Muscle layer of duodenum (tissue), 2 donors: ENCODE results near the gene SURF1.

Experiments
- H3K27ac ChIP-seq: one replicate; pipeline ENCODE4 v1.7.0; 2013; ENCODE audit warnings: mild to moderate bottlenecking, low read length
- H3K27me3 ChIP-seq: one replicate; pipeline ENCODE4 v1.7.0; 2013; ENCODE audit warnings: low read depth, mild to moderate bottlenecking, control low read depth, low read length
- H3K36me3 ChIP-seq, 2 donors: one replicate each; pipeline ENCODE4 v1.7.0; 2013; ENCODE audit warnings: low read length in 2 of 2, control low read depth in 1 of 2, mild to moderate bottlenecking in 1 of 2; ENCODE audit not compliant: insufficient read depth in 2 of 2, control insufficient read depth in 1 of 2
- H3K4me1 ChIP-seq, 2 donors: one replicate each; pipeline ENCODE4 v1.7.0; 2013; ENCODE audit warnings: low read length in 2 of 2, mild to moderate bottlenecking in 2 of 2, control low read depth in 1 of 2, moderate library complexity in 1 of 2; ENCODE audit not compliant: insufficient read depth in 2 of 2, control insufficient read depth in 1 of 2
- H3K4me3 ChIP-seq, 2 donors: one replicate each; pipeline ENCODE4 v1.7.0; 2013; ENCODE audit warnings: low read length in 2 of 2, low read depth in 1 of 2, mild to moderate bottlenecking in 1 of 2
- H3K9me3 ChIP-seq, 2 donors: one replicate each; pipeline ENCODE4 v1.7.0; 2013; ENCODE audit warnings: low read length in 2 of 2, control low read depth in 1 of 2, mild to moderate bottlenecking in 1 of 2; ENCODE audit not compliant: control insufficient read depth in 1 of 2
- donor health status: healthy.

The SURF1 gene

DNA sequence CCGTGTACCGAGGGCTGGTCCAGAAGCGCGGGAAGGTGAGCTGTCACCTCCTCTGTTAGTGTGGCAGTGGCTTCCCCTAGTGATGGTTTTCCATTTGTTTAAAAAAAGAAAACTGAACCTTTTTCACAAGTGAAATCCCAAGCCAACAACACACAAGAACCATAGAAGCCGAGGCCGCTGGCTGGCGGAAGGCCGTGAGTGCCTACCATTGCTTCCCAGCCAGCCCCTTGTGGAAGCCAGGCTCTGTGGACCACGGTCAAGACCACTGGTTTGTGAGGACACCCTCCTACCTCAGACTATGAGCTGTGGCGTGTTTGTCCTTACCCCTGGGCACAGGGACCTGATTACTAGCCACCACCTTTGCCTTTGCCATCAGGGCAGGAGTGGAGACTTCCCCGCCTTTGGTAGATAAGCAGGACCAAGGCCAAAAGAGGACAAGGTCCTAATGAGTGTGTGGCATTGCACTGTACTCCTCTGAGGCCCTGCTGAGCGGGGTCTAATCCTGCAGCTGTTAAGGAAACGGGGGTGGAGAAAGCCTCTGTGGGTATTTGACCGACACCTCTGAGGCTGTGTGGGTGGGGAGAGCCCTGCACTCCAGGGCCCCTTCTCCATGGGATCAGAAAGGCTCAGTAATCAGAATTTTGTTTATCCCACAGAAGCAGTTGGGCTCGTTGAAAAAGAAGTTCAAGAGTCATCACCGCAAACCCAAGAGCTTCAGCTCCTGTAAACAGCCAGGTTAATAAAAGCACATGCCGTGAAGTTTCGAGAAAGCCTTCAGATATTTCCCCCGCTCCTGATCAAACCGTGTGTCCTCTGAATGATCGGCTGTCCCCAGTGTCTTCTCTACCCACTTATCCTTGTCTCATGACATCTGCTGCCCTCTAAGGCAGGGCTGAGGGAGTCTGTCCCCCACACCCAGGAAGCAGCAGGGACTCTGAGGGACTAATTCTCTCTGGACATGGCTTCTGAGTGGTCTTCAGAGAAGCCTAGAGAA lies 4.4 kb upstream of the SURF1 start:
- Histone ChIP-seq H3K4me3 (no peak overlapping the region), H3K9me3 (no peaks in the 10 kb centered on the region), H3K27me3 (no peaks in the 10 kb centered on the region), H3K36me3 (peaks cover 51 to 55% of the 10 kb centered on the region in 2 donors), H3K27ac (no peak overlapping the region), H3K4me1 (peaks cover 9 to 24% of the 10 kb centered on the region in 2 donors)

DNA sequence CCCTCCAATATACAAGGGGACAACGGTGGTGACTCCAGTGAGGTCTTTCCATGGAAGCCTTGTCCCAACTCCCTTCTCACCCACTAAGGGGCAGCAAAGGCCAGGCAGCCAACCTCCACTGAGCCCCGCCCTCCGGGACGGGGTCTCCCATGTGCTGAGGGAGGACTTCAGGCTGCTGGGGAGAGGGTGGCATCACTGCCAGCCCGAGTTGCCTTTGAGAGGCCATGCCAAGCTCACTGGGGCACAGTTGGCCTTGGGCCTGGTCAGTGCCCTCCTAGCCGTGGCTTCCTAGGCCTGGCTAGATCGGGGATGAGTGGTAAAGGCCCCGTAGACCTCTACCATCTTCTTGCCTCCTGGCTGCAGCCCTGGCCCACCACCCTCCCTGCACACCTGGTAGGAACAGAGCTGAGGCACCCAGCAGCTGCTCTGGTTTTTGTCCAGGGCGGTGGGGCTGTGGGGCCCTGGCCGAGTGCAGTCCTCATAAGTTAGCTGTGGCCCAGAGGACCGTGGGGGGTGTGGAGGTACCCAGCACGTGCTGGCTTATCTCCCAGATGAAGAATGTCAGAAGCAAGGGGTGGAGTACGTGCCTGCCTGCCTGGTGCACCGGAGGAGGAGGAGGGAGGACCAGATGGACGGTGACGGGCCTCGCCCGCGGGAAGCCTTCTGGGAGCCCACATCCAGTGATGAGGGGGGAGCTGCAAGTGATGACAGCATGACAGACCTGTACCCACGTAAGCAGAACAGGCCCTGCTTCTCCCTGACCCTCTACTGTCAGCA lies 3.3 kb upstream of the SURF1 start:
- Histone ChIP-seq H3K27ac (no peak overlapping the region), H3K4me3 (no peak overlapping the region), H3K27me3 (no peaks in the 10 kb centered on the region), H3K9me3 (no peaks in the 10 kb centered on the region), H3K4me1 (peaks cover 12 to 35% of the 10 kb centered on the region in 2 donors), H3K36me3 (peaks cover 40 to 44% of the 10 kb centered on the region in 2 donors)

DNA sequence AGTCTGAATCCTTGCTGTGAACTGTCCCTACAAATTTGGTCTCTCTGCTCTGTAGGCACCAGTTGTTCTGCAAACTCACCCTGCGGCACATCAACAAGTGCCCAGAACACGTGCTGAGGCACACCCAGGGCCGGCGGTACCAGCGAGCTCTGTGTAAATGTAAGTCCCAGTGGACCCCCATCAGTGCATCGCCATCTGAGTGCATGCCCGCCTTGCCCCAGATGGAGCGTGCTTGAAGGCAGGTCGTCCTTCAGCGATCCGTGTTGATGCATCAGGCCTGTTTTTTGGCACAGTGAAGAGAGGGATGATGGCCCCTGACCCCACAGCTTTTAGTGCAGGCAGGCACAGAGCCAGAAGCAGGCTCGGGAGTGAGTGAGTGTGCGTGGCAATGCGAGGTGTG lies 1.4 kb upstream of the SURF1 start:
- H3K27ac ChIP-seq, result no peak overlapping the region
- peaks cover 29 to 40% of the 10 kb centered on the region in 2 donors for H3K36me3 ChIP-seq

DNA sequence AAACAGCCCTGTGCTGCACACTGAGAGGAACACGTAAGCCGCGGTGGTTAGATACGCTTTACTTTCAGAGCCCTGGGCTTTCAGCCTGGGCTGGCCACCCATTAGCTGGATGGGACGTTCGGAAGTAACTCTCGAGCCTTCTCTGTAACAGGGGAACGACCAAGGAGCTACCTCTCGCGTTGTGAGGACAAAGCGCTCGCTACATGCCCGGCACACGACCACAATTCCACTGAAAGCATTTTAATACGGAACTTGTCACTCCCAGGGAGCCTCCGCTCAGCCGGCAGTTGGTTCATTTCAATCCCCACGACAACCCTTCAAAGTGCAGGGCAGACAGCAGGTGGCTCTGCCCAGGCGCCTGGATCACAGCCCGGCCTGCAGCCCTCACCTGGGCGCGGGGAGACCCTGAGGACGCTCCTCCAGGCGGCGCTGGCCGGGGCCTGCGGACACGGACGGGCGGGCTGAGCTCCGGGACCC lies 368 bp downstream of the SURF1 start:
- Histone ChIP-seq H3K4me3 (peak overlapping the region; percentile 60 to 82), H3K9me3 (no peaks in the 10 kb centered on the region), H3K36me3 (peaks cover 30 to 40% of the 10 kb centered on the region in 2 donors), H3K27me3 (no peaks in the 10 kb centered on the region), H3K27ac (peak overlapping the region; percentile 1), H3K4me1 (peaks cover 12 to 38% of the 10 kb centered on the region in 2 donors)

More for the DNA sequence above, 1.4 kb upstream of the SURF1 start:
- Histone ChIP-seq H3K4me1 (peaks cover 12 to 38% of the 10 kb centered on the region in 2 donors), H3K4me3 (peak overlapping the region in 1 of 2 donors; percentile 82), H3K9me3 (no peaks in the 10 kb centered on the region), H3K27me3 (no peaks in the 10 kb centered on the region)

DNA sequence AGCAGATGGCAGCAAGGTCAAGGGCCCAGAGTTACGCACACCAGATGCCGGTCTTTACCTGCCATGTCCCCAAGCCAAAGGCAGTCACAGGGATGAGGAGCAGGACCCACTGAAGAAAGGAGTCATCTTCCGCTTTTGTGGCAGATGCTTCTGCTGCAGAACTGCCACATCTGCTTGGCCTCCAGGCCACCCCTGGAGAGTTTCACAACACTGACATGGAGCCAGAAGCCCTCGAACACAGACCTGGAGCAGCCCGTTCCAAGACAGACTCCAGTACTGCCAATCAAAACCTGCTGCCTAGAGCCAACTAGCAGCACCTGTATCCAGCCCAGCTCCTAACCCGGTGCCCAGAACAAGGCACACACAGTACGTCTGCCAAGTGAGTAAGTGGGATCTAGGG lies 1.5 kb downstream of the SURF1 start:
- no peak overlapping the region for H3K27ac ChIP-seq
- no peaks in the 10 kb centered on the region for H3K9me3 ChIP-seq
- peaks cover 12 to 39% of the 10 kb centered on the region in 2 donors for H3K4me1 ChIP-seq
- H3K36me3 ChIP-seq, result peaks cover 32 to 48% of the 10 kb centered on the region in 2 donors
- H3K27me3 ChIP-seq, result no peaks in the 10 kb centered on the region
- H3K4me3 ChIP-seq, result no peak overlapping the region

DNA sequence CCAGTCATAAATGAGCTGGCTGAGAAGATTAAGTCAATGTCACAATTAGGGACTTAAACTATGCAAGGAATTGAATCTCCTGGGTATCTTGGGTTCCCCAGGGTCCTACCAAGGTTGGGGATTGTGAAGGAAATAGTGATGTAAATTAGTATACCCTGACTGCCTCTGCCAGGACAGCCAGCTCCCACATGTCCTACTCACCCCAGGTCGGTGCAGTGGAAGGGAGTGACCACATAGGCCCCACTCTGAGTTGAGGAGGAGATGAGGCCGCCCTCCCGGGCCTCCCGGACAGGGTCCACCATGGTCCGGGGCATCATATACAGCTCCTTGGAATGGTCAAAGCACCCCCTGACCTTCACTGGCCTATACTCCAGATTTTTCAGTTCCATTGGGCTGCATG lies 2.7 kb downstream of the SURF1 start:
- H3K4me1 ChIP-seq, result peaks cover 19 to 46% of the 10 kb centered on the region in 2 donors
- no peaks in the 10 kb centered on the region for H3K9me3 ChIP-seq
- H3K4me3 ChIP-seq, result no peak overlapping the region
- H3K27ac ChIP-seq, result no peak overlapping the region
- H3K27me3 ChIP-seq, result no peaks in the 10 kb centered on the region
- H3K36me3 ChIP-seq, result peaks cover 38 to 48% of the 10 kb centered on the region in 2 donors

DNA sequence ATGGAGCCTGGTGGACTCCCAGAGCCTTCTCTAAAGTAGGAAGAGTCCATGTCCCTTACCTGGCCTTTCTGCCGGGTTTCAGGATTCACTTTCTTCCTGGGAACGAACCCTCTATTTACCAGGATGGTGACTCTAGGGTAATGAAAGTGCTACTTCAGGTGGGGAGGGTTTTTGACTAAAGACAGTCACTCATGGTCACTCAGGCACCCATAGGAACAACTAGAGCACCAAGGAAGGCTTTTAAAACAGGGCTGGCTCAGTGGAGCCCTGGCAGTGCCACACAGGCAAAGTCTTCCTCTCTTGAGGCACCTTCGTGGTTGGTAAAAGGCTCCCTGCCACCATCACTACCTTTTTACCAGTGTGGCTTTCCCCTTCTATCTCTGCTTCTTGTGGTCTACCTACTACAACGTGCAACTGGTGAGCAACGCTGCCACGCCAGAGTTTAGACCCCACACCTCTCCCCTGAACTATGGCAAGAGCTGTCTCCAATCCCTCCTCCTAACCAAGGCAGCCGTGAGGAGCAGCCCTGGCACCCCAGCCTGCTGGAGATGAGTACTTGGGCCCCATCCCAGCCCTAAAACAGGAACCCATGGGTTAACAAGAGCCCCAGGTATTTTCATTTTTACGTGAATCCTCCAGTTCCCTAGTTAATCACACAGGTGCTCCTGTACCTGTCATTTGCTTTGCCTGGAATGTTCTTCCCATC lies 3.5 kb downstream of the SURF1 start:
- peaks cover 18 to 43% of the 10 kb centered on the region in 2 donors for H3K4me1 ChIP-seq
- no peak overlapping the region for H3K27ac ChIP-seq

DNA sequence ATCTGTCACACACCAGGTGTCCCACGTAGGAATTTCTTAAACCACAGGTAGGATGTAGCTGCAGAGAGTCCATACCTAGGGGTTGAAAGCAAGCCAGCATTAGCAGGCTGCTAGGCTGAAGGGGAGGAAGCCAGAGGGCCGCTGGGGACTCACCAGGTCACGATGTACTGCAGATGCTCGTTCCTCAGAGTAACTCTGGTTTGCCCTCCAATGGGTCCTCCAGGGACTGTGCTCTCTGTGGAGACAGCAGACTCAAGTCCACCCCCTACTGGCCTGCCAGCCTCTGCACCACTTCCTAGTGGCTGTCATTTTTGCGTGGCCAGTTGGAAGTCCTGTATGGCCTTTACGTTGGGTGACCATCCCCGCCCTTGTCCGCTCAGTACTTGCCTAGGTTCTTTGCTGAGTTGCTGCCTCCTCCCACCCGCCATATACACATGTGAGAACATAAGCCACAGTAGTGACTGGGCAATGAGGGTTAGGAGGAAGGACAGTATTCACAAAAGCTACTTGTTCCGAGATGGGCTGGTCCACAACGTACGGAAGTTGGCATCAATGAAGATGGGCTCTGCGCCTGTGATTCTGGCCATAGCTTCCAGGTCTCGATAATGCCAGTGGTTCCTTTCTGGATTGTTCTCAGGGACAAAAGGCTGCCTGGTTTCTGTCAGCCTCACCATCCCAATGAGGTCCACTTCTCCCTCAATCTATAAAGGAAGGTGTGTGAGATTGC lies 4.2 kb downstream of the SURF1 start:
- no peaks in the 10 kb centered on the region for H3K9me3 ChIP-seq
- H3K36me3 ChIP-seq, result peaks cover 38 to 48% of the 10 kb centered on the region in 2 donors
- no peak overlapping the region for H3K4me3 ChIP-seq
- H3K4me1 ChIP-seq, result peaks cover 11 to 36% of the 10 kb centered on the region in 2 donors
- H3K27me3 ChIP-seq, result no peaks in the 10 kb centered on the region
- no peak overlapping the region for H3K27ac ChIP-seq

More for the DNA sequence above, 3.5 kb downstream of the SURF1 start:
- Histone ChIP-seq H3K27me3 (no peaks in the 10 kb centered on the region), H3K36me3 (peaks cover 38 to 48% of the 10 kb centered on the region in 2 donors), H3K9me3 (no peaks in the 10 kb centered on the region), H3K4me3 (no peak overlapping the region)

DNA sequence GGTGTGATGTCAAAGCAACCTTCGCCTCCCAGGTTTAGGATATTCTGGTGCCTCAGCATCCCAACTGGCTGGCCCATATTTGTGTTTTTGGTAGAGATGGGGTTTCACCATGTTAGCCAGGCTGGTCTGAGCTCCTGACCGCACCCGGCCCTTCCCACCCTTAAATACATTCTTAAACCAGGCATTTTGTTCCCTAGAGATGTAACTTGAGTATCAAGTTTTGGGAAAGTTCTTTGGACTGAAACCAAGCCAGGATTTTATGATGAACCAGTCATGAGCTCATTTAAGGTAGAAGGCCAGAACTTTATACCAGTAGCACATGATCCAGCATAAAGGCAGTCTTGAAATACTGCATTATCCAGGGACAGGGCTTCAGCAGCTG lies 4.8 kb downstream of the SURF1 start:
- H3K36me3 ChIP-seq, result peaks cover 38 to 48% of the 10 kb centered on the region in 2 donors
- no peaks in the 10 kb centered on the region for H3K9me3 ChIP-seq

DNA sequence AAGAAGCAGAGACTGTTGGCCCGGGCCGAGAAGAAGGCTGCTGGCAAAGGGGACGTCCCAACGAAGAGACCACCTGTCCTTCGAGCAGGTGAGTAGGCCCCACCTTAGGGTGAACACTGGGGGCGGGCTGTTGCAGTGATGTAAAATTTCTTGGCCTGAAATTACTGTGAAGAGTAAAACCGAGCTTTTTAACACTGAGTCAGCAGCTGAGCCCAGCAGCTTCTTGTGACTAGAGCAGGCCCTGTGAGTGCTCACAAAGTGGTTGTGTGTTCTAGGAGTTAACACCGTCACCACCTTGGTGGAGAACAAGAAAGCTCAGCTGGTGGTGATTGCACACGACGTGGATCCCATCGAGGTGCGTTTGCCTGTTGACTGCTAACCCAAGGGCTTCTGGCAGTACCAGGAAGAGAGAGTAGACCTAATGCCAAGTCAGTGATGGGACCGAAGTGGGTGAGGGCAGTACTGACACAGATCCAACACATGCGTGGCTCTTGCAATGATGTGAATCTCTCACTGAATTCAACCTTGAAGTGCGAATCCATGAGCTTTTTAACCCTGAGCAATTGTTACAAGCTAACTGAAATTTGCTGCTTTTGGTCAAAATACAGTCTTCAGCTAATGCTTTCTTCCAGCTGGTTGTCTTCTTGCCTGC lies 6.2 kb downstream of the SURF1 start:
- H3K9me3 ChIP-seq, result no peaks in the 10 kb centered on the region
- H3K36me3 ChIP-seq, result peaks cover 43 to 52% of the 10 kb centered on the region in 2 donors
- peaks cover 13 to 33% of the 10 kb centered on the region in 2 donors for H3K4me1 ChIP-seq
- H3K27ac ChIP-seq, result no peak overlapping the region
- no peak overlapping the region for H3K4me3 ChIP-seq
- H3K27me3 ChIP-seq, result no peaks in the 10 kb centered on the region

More for the DNA sequence above, 4.8 kb downstream of the SURF1 start:
- no peaks in the 10 kb centered on the region for H3K27me3 ChIP-seq
- H3K27ac ChIP-seq, result no peak overlapping the region
- H3K4me1 ChIP-seq, result peaks cover 14 to 35% of the 10 kb centered on the region in 2 donors
- H3K4me3 ChIP-seq, result no peak overlapping the region
